OCI-LY7 (cell line): ENCODE results near the gene TMEM61. TPM values are rescaled to one million over a fixed set of nuclear protein-coding genes. Genes with fewer than 3 reads are reported as not detected.

ENCODE experiments used
- BruUV-seq: library from RNA; stranded (reverse); fragments of 400-500 nt; replicated peaks from 2 replicates; lab custom pipeline; 2021; lab: Mats Ljungman, UMichigan
- CTCF ChIA-PET: fragments of 300-600 bp; sonication (Branson Sonifier 250); formaldehyde crosslinking; loops from one replicate; lab custom pipeline; 2022; ENCODE audit warnings: antibody characterized with exemption; ENCODE audit not compliant: unreplicated experiment; lab: Charles Lee
- POLR2A ChIA-PET: fragments of 300-600 bp; sonication (Branson Sonifier 250); formaldehyde crosslinking; loops from one replicate; lab custom pipeline; 2022; ENCODE audit warnings: antibody characterized with exemption; lab: Charles Lee
- DNase-seq: peaks from one replicate; pipeline ENCODE4 v3.0.0-alpha.2; 2015; ENCODE audit warnings: low spot score
- H2AFZ ChIP-seq: fragments of 200-600 bp; sonication (generic), shearing (Covaris generic); 2 replicates; pipeline ENCODE4 v1.6.1; 2014; ENCODE audit warnings: mild to moderate bottlenecking, antibody characterized with exemption, low read length, moderate library complexity
- H3K27ac ChIP-seq: fragments of 200-600 bp; sonication (generic); 2 replicates; pipeline ENCODE4 v1.5.1; 2014; ENCODE audit warnings: mixed run types, low read depth, mild to moderate bottlenecking, moderate library complexity, low read length, inconsistent platforms; ENCODE audit not compliant: poor library complexity, severe bottlenecking
- H3K36me3 ChIP-seq: fragments of 200-600 bp; sonication (generic); 2 replicates; pipeline ENCODE4 v1.6.1; 2014; ENCODE audit warnings: mild to moderate bottlenecking, antibody characterized with exemption, low read length, moderate library complexity, mixed read lengths; ENCODE audit not compliant: insufficient read depth
- H3K4me1 ChIP-seq: fragments of 200-600 bp; sonication (generic); 2 replicates; pipeline ENCODE4 v1.5.1; 2014; ENCODE audit warnings: mild to moderate bottlenecking, low read length; ENCODE audit not compliant: insufficient read depth, poor library complexity, severe bottlenecking
- H3K4me2 ChIP-seq: fragments of 200-600 bp; sonication (generic); 2 replicates; pipeline ENCODE4 v1.6.1; 2014; ENCODE audit warnings: mild to moderate bottlenecking, low read length
- H3K4me3 ChIP-seq: fragments of 200-600 bp; sonication (generic); 2 replicates; pipeline ENCODE4 v1.5.1; 2014; ENCODE audit warnings: mild to moderate bottlenecking, low read depth, low read length; ENCODE audit not compliant: poor library complexity, severe bottlenecking
- H3K79me2 ChIP-seq: fragments of 200-600 bp; sonication (generic); 2 replicates; pipeline ENCODE4 v1.6.1; 2016; ENCODE audit warnings: low read depth, mild to moderate bottlenecking, low read length, moderate library complexity, mixed read lengths; ENCODE audit not compliant: insufficient read depth
- H3K9me2 ChIP-seq: fragments of 200-600 bp; sonication (generic); 2 replicates; pipeline ENCODE4 v1.6.1; 2016; ENCODE audit warnings: mild to moderate bottlenecking, low read length, mixed read lengths; ENCODE audit not compliant: insufficient read depth
- H3K9me3 ChIP-seq: fragments of 200-600 bp; sonication (generic); 2 replicates; pipeline ENCODE4 v1.6.1; 2014; ENCODE audit warnings: mild to moderate bottlenecking, mixed run types, low read length, mixed read lengths
- H4K20me1 ChIP-seq: fragments of 200-600 bp; sonication (generic); 2 replicates; pipeline ENCODE4 v1.6.1; 2014; ENCODE audit warnings: mild to moderate bottlenecking, antibody characterized with exemption, low read length, moderate library complexity, mixed read lengths; ENCODE audit not compliant: insufficient read depth
- EZH2phosphoT487 ChIP-seq: fragments of 200-600 bp; sonication (generic); IDR thresholded peaks from 2 replicates; pipeline ENCODE4 v1.6.1; 2018; ENCODE audit warnings: low read depth, borderline replicate concordance, mild to moderate bottlenecking, mixed run types, antibody characterized with exemption, low read length, moderate library complexity, mixed read lengths
- intact Hi-C: fragments of 100-400 bp; cut with micrococcal nuclease; formaldehyde crosslinking; loops from one replicate; pipeline ENCODE4 v1.10.0; 2022; ENCODE audit not compliant: unreplicated experiment
- total RNA-seq, 2 experiments: library from RNA; depleted of rRNA in 1 of 2; stranded (reverse); fragments of >200 nt in 1 of 2; shearing (Covaris generic) in 1 of 2; gene quantifications; 2 replicates each; pipeline ENCODE4 v1.2.3, GENCODE V29; 2014 to 2022
- TF ChIP-seq, protein P1 (sequence below): fragments of 200-600 bp; sonication (generic); conservative IDR thresholded peaks from 2 replicates; pipeline ENCODE4 v1.5.1; 2014; ENCODE audit warnings: mild to moderate bottlenecking, antibody characterized with exemption, low read length, moderate library complexity, mixed read lengths

TMEM61 gene
- total RNA-seq, 2 experiments from 2014 or later = not detected

DNA sequence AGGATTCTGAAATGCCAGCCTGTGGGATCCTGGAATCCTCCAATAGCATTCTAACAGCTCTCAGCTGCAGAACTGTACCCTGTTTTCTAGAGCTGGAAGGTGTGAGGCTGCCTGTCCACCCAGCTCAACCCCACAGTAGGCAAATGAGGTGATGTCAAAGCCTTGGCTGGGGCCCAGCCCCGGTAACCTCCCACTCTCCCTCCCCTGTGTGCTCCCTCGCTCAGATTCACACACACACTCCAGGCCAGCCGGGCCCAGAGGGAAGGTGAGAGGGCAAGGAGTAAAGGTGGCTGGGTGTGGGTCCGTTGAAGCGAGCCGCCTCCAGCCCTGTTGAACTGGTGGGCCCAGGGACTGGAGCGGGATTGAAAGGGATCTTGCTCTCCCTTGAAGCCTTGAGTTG, 18.2 kb downstream of the TMEM61 start, which contains the start of gene BSND:
Gene BSND (plus strand): TSS at position 257 of the 400 bp plus-strand sequence. CDS start 254 bp downstream, outside the sequence.
- Histone ChIP-seq H3K4me2 (no peak within 1 kb of the TSS), H2AFZ (no peak within 1 kb of the TSS), H3K9me3 (no peaks in the 10 kb centered on the region), H4K20me1 (no peaks in the 10 kb centered on the region), H3K79me2 (no peaks in the 10 kb centered on the region), H3K27ac (no peak within 1 kb of the TSS), H3K4me1 (no peaks in the 10 kb centered on the region), H3K9me2 (no peaks in the 10 kb centered on the region), H3K4me3 (no peak within 1 kb of the TSS), H3K36me3 (no peaks in the 10 kb centered on the region)
- no peak for DNase-seq
- no peak for TF ChIP-seq EZH2phosphoT487
- TF ChIP-seq, protein P1, sequence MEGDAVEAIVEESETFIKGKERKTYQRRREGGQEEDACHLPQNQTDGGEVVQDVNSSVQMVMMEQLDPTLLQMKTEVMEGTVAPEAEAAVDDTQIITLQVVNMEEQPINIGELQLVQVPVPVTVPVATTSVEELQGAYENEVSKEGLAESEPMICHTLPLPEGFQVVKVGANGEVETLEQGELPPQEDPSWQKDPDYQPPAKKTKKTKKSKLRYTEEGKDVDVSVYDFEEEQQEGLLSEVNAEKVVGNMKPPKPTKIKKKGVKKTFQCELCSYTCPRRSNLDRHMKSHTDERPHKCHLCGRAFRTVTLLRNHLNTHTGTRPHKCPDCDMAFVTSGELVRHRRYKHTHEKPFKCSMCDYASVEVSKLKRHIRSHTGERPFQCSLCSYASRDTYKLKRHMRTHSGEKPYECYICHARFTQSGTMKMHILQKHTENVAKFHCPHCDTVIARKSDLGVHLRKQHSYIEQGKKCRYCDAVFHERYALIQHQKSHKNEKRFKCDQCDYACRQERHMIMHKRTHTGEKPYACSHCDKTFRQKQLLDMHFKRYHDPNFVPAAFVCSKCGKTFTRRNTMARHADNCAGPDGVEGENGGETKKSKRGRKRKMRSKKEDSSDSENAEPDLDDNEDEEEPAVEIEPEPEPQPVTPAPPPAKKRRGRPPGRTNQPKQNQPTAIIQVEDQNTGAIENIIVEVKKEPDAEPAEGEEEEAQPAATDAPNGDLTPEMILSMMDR = no peak
- BruUV-seq = no TSS peak
- intact Hi-C loops = no loop called here
- CTCF ChIA-PET = no interaction called here
- POLR2A ChIA-PET = no interaction called here

DNA sequence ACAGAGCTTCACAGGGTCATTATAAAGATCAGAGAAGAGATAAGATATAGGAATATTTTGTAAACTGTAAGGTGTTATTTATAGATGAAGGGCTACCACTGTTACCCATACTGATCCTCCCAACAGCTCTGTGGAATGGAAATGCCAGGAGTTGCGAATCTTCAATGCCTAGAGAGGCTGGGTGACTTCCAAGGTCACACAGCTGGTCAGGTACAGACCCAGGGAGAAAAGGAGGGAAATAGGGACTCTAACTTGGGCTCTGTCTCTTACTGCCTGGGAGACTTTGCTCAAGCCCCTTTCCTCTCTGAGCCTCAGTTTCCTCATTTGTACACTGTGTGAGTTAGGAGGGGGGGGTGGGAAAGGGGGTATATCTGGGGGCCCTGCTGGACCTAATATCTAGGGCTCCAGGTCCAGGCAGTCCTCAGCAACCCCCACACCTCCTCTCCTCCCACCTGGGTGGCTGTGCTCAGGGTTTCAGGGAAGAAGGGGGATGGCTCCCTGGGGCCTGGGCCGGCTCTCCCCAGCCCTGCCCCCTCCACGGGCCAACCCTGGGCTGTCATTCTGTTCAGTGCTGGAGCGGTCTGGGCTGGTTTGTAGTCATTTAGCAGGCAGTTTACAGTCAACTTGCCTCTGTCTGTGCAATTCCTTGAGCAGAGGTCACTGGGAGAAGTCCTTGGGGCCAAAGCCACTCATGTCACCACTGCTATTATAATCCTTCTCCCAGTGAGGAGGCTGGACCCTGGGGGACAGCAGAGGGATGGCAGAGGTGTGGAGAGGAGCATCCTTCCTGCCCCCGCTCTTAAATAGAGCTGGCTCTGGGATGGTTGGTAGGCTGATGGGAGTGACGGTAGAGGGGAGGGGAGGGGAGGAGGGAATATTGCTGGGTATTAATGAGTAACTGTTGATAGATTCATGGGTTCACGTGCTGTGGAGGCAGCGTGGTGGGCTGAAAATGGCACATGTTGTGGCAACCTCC, 20.0 kb downstream of the TMEM61 start:
- Histone ChIP-seq H3K4me1 (no peaks in the 10 kb centered on the region), H2AFZ (no peak overlapping the region), H3K4me2 (no peak overlapping the region), H3K79me2 (no peaks in the 10 kb centered on the region), H3K4me3 (no peak overlapping the region), H3K36me3 (no peaks in the 10 kb centered on the region), H3K27ac (no peak overlapping the region), H3K9me3 (no peaks in the 10 kb centered on the region), H3K9me2 (no peaks in the 10 kb centered on the region), H4K20me1 (no peaks in the 10 kb centered on the region)
- no peak for TF ChIP-seq EZH2phosphoT487
- TF ChIP-seq, protein P1 = no peak
- BruUV-seq = no TSS peak
- CTCF ChIA-PET = interaction anchor here (0.6 kb wide), 1 partner anchor 54 kb away, joined by 3 read pairs; no protein-coding TSS in a partner anchor
- intact Hi-C loops = no loop called here
- POLR2A ChIA-PET = no interaction called here
- DNase-seq = no peak

GRCh38 chr1:55001311-55001710, 20.9 kb downstream of the TMEM61 start:
- intact Hi-C loops = no loop called here
- Histone ChIP-seq H3K4me2 (no peak overlapping the region), H2AFZ (no peak overlapping the region), H3K4me3 (no peak overlapping the region), H3K9me3 (no peaks in the 10 kb centered on the region), H3K36me3 (no peaks in the 10 kb centered on the region), H3K27ac (no peak overlapping the region), H3K79me2 (no peaks in the 10 kb centered on the region), H4K20me1 (no peaks in the 10 kb centered on the region), H3K4me1 (no peaks in the 10 kb centered on the region), H3K9me2 (no peaks in the 10 kb centered on the region)
- no peak for DNase-seq
- no peak for TF ChIP-seq EZH2phosphoT487
- TF ChIP-seq, protein P1 = no peak
- POLR2A ChIA-PET = interaction anchor here (0.6 kb wide), 1 partner anchor 27 kb away, joined by 3 read pairs; no protein-coding TSS in a partner anchor
- no TSS peak for BruUV-seq
- CTCF ChIA-PET = interaction anchor here (1.0 kb wide), 1 partner anchor 72 kb away, joined by 4 read pairs; no protein-coding TSS in a partner anchor
